Measurements from ENCODE around the gene FZR1. TPM values are rescaled to one million over a fixed set of nuclear protein-coding genes. Genes with fewer than 3 reads are reported as not detected.

The FZR1 gene
- total RNA-seq, 1 donor from 2014 or later, result 44.3 TPM

DNA sequence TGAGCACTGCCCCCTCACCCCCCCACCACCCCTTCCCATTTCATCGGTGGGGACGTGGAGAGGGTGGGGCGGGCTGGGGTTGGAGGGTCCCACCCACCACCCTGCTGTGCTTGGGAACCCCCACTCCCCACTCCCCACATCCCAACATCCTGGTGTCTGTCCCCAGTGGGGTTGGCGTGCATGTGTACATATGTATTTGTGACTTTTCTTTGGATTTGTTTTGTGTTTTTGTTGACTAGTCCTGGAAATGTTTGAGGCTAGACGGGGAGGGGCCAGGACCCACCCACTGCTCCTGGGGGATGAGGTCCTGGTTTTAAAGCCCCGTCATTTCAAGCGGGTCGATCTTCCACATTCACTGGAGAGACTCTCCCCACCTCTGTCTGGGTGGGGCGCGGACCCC, 29.9 kb downstream of the FZR1 start:
- intact Hi-C loops (cut with micrococcal nuclease), result no loop called here
- Mint-ChIP-seq H3K27ac (no peak overlapping the region), H3K9me3 (no peaks in the 10 kb centered on the region)

DNA sequence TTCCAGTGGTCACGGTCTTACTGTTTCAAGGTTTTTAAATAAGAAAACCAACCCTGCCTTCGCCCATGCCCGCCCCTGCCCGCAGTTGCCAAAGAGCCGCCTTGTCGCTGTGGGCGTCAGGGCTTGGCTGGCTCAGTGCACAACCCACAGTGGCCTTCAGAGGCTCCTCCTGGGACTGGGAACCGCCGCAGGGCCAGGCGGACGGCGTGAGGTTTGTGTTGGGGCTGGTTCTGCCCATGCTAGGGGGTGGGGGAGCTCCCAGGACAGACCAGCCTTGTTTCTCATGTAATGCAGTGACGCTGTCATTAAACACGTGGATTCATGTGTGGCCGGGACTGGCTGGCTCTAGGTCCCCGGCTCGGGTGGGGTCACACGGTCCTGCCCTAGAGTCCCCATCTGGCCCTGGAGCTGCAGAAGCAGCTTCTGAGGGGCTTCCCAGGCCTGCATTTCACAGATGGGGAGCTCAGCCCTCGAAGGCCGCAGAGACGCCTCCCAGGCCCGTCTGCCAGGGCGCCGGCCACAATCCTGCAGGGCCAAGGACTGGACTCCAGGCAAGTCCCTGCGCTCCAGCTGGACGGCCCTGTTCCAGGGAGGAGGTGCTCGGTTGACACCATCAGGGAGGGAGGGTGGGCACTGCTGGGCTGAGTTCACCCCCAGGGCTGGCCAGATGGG, 30.5 kb downstream of the FZR1 start:
- Mint-ChIP-seq H3K9me3 (no peaks in the 10 kb centered on the region), H3K4me3 (ENCODE audit: low read depth) (no peak overlapping the region), H3K4me1 (ENCODE audit: low read depth) (no peaks in the 10 kb centered on the region), H3K36me3 (ENCODE audit: low read depth) (peaks cover 50% of the 10 kb centered on the region), H3K27ac (no peak overlapping the region), H3K27me3 (ENCODE audit: low read depth) (no peaks in the 10 kb centered on the region)
- DNase-seq (ENCODE audit: low spot score), result no peak
- intact Hi-C loops (cut with micrococcal nuclease), result no loop called here

More for the DNA sequence above, 29.9 kb downstream of the FZR1 start:
- no peak overlapping the region for H3K4me3 Mint-ChIP-seq (ENCODE audit: low read depth)
- H3K4me1 Mint-ChIP-seq (ENCODE audit: low read depth), result no peaks in the 10 kb centered on the region
- H3K27me3 Mint-ChIP-seq (ENCODE audit: low read depth), result no peaks in the 10 kb centered on the region
- DNase-seq (ENCODE audit: low spot score), result no peak
- H3K36me3 Mint-ChIP-seq (ENCODE audit: low read depth), result peaks cover 56% of the 10 kb centered on the region

DNA sequence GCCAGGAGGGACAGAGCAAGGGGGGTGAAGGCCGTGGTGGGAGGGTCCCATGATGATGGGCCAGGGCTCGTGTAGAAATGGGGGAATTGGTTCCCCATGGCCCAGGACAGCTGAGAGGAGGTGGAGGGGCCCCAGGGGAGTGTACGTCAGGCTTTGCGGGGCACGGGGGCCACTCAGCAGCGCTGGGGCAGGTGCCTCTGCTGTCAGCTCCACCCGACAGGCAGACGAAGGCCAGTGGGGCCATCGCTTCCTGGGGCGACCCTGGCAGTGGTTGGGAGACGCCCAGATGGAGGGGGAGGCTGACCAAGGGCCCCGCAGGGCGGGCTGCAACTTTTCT, 31.0 kb downstream of the FZR1 start:
- intact Hi-C loops (cut with micrococcal nuclease), result no loop called here
- no peaks in the 10 kb centered on the region for H3K27me3 Mint-ChIP-seq (ENCODE audit: low read depth)
- peaks cover 50% of the 10 kb centered on the region for H3K36me3 Mint-ChIP-seq (ENCODE audit: low read depth)
- no peaks in the 10 kb centered on the region for H3K9me3 Mint-ChIP-seq
- H3K27ac Mint-ChIP-seq, result no peak overlapping the region
- H3K4me3 Mint-ChIP-seq (ENCODE audit: low read depth), result no peak overlapping the region
- H3K4me1 Mint-ChIP-seq (ENCODE audit: low read depth), result no peaks in the 10 kb centered on the region
- DNase-seq (ENCODE audit: low spot score), result no peak

GRCh38 chr19:3537438-3538240, 31.5 kb downstream of the FZR1 start:
- no peaks in the 10 kb centered on the region for H3K27me3 Mint-ChIP-seq (ENCODE audit: low read depth)
- H3K36me3 Mint-ChIP-seq (ENCODE audit: low read depth), result peaks cover 46% of the 10 kb centered on the region
- H3K27ac Mint-ChIP-seq, result no peak overlapping the region
- intact Hi-C loops (cut with micrococcal nuclease), result no loop called here
- DNase-seq (ENCODE audit: low spot score), result no peak
- no peaks in the 10 kb centered on the region for H3K4me1 Mint-ChIP-seq (ENCODE audit: low read depth)
- no peak overlapping the region for H3K4me3 Mint-ChIP-seq (ENCODE audit: low read depth)
- no peaks in the 10 kb centered on the region for H3K9me3 Mint-ChIP-seq

GRCh38 chr19:3538258-3538929, 32.3 kb downstream of the FZR1 start:
- H3K27me3 Mint-ChIP-seq (ENCODE audit: low read depth), result no peaks in the 10 kb centered on the region
- H3K27ac Mint-ChIP-seq, result no peak overlapping the region
- H3K4me3 Mint-ChIP-seq (ENCODE audit: low read depth), result no peak overlapping the region
- no peak for DNase-seq (ENCODE audit: low spot score)
- peaks cover 42% of the 10 kb centered on the region for H3K36me3 Mint-ChIP-seq (ENCODE audit: low read depth)
- H3K4me1 Mint-ChIP-seq (ENCODE audit: low read depth), result no peaks in the 10 kb centered on the region
- no peaks in the 10 kb centered on the region for H3K9me3 Mint-ChIP-seq
- intact Hi-C loops (cut with micrococcal nuclease), result no loop called here

DNA sequence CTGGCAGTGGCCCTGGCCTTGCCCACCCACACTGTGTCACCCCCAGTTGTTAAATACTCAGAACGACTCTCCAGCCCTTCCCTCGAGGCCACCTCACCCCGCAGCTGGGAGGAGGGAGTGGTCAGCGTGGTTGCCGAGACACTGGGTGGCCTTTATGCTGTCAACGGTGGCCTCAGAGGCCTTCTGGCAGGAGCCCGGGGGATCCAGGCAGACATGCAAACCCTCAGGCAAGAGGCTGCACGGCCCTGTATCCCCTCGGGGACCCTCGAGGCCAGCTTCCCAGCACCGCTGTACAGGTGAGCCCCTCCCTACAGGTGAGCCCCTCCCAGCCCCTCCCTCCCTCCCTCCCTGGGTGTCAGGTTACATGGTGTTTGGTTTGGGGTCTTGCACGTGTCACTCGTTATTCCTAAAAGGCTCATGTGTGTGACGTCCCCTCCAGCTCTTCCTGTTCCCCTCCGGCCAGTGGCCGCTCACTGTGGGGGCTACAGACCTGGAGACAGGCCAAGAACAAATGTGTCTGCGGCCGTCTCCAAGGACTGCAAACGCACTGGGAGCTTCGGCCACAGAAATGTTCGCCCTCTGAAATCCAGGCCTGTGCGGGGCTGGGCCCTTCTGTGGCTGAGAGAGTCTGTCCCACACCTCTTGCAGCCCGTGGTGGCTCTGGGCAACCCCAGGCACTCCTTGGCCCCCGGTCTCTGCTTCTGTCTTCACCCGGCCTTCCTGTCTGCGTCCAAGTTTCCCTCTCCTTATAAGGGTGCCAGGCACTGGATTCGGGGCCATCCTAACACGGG, 33.0 kb downstream of the FZR1 start, which contains the start of gene TEKTIP1:
TEKTIP1 (plus strand) TSS at position 210 of the 791 bp plus-strand sequence; CDS start at position 214, 4 bp downstream.
- intact Hi-C loops (cut with micrococcal nuclease), result no loop called here
- DNase-seq (ENCODE audit: low spot score), result no peak
- H3K4me3 Mint-ChIP-seq (ENCODE audit: low read depth), result no peak within 1 kb of the TSS
- no peaks in the 10 kb centered on the region for H3K27me3 Mint-ChIP-seq (ENCODE audit: low read depth)
- no peak within 1 kb of the TSS for H3K27ac Mint-ChIP-seq
- H3K4me1 Mint-ChIP-seq (ENCODE audit: low read depth), result no peaks in the 10 kb centered on the region
- peaks cover 38% of the 10 kb centered on the region for H3K36me3 Mint-ChIP-seq (ENCODE audit: low read depth)
- no peaks in the 10 kb centered on the region for H3K9me3 Mint-ChIP-seq

DNA sequence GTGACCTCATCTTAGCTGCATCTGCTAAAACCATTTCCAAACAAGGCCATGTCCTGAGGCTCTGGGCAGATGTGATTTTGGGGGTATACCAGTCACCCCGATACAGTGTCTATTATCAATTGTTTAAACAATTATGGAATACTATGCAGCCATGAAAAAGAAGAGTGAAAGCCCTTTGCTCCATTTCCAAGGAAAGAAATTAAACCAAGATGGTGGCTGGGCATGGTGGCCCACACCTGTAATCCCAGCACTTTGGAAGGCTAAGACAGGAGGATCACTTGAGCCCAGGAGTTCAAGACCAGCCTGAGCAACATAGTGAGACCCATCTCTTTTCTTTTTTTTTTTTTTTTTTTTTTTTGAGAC, 33.6 kb downstream of the FZR1 start:
- Mint-ChIP-seq H3K27me3 (ENCODE audit: low read depth) (no peaks in the 10 kb centered on the region), H3K36me3 (ENCODE audit: low read depth) (peaks cover 32% of the 10 kb centered on the region), H3K27ac (no peak overlapping the region), H3K9me3 (no peaks in the 10 kb centered on the region), H3K4me1 (ENCODE audit: low read depth) (no peaks in the 10 kb centered on the region), H3K4me3 (ENCODE audit: low read depth) (no peak overlapping the region)
- intact Hi-C loops (cut with micrococcal nuclease), result no loop called here
- DNase-seq (ENCODE audit: low spot score), result no peak

DNA sequence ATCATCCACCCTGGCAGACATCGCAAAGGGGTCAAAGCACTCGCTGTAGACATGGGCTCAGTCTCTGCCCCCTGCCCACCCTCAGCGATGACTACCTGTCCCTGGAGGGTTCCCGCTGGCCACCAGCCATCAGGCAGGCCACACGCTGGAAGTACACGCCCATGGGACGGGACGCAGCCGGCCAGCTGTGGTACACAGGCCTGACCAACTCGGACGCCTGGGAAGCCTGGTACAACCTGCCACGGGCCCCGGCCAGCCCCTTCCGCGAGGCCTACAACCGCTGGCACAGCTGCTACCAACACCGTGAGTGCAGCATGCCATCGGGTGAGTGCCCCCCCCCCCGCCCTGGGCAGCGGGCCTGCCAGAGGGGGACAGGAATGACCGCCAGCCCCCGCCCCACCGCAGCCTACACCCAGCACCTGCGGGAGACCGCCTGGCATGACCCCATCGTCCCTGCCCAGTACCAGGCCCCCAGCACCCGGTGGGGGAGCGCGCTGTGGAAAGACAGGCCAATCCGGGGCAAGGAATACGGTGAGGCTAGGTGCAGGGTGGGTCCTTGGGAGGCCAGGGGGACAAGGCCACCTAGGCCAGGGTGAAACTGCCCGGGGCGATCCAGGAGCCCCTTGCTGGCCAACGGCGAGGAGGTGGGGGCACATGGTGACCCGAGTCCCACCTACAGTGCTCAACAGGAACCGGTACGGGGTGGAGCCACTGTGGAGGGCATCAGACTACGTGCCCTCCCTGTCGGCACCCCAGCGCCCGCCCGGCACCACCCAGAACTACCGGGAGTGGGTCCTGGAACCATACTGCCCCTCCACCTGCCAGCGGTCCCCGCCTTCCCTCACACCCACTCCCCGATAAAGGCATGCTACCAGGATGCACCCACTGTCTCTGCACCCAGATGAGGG, 37.3 kb downstream of the FZR1 start:
- Mint-ChIP-seq H3K4me1 (ENCODE audit: low read depth) (peaks cover 2% of the 10 kb centered on the region), H3K27ac (no peak overlapping the region), H3K9me3 (no peaks in the 10 kb centered on the region), H3K4me3 (ENCODE audit: low read depth) (no peak overlapping the region), H3K36me3 (ENCODE audit: low read depth) (peaks cover 29% of the 10 kb centered on the region), H3K27me3 (ENCODE audit: low read depth) (no peaks in the 10 kb centered on the region)
- no peak for DNase-seq (ENCODE audit: low spot score)
- intact Hi-C loops (cut with micrococcal nuclease), result loop anchor here (2.0 kb wide), 2 partner anchors 75 to 163 kb away; no protein-coding TSS in a partner anchor

- no peaks in the 10 kb centered on the region for H3K9me3 Mint-ChIP-seq
- no peak overlapping the region for H3K4me3 Mint-ChIP-seq (ENCODE audit: low read depth)
- no peaks in the 10 kb centered on the region for H3K27me3 Mint-ChIP-seq (ENCODE audit: low read depth)
- peaks cover 27% of the 10 kb centered on the region for H3K36me3 Mint-ChIP-seq (ENCODE audit: low read depth)
- DNase-seq (ENCODE audit: low spot score), result no peak
- intact Hi-C loops (cut with micrococcal nuclease), result loop anchor here (2.0 kb wide), 2 partner anchors 75 to 163 kb away; no protein-coding TSS in a partner anchor
- H3K27ac Mint-ChIP-seq, result no peak overlapping the region
- peaks cover 2% of the 10 kb centered on the region for H3K4me1 Mint-ChIP-seq (ENCODE audit: low read depth)
Observed at GRCh38 chr19:3544058-3544376, 37.9 kb downstream of the FZR1 start.

DNA sequence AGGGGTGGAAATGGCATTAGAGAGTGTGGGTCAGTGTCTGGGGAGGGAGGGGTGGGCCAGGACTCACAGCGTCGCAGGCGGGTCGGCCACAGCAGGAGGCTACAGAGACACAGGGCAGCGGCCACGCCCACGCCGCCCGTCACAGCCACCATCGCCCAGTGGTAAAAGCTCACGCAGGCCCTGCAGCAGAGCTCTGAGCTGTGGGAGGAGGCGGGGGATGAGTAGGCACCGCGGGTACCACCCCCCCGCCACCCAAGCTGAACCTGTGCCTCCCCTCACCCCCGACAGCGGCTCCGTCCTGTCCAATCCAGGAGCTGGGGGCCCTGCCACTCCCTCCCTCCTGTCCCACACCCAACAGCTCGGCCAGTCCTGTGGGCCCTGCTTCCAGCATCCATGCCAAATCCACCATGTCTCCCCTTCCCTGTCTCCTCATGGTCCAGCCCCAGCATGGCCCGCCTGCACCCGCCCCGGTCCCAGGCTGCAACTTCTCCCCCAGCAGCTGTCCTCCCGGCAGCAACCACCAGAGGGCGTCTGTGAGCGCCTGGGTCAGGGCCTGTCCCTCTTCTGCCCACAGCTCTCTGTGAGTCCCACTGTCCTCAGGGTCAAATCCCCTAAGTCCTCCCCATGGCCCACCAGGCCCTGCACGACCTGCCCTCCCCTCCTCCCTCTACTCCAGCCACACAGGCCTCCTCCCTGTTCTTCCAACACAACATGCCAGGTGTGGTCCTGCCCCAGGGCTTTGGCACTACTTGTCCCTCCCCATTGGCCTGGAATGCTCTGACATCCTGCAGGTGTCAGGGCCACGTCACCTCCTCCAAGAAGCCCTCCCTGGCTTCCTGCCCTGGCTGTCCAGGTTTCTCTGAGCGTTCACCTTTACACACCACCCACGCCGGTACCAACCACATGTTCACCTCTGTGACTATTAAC, 38.9 kb downstream of the FZR1 start:
- peak; percentile 66 for DNase-seq (ENCODE audit: low spot score)
- Mint-ChIP-seq H3K4me3 (ENCODE audit: low read depth) (no peak overlapping the region), H3K27ac (peak overlapping the region; percentile 26), H3K4me1 (ENCODE audit: low read depth) (peaks cover 2% of the 10 kb centered on the region), H3K9me3 (no peaks in the 10 kb centered on the region), H3K36me3 (ENCODE audit: low read depth) (peaks cover 18% of the 10 kb centered on the region), H3K27me3 (ENCODE audit: low read depth) (no peaks in the 10 kb centered on the region)
- intact Hi-C loops (cut with micrococcal nuclease), result loop anchor here (2.0 kb wide), 2 partner anchors 74 to 162 kb away; no protein-coding TSS in a partner anchor

DNA sequence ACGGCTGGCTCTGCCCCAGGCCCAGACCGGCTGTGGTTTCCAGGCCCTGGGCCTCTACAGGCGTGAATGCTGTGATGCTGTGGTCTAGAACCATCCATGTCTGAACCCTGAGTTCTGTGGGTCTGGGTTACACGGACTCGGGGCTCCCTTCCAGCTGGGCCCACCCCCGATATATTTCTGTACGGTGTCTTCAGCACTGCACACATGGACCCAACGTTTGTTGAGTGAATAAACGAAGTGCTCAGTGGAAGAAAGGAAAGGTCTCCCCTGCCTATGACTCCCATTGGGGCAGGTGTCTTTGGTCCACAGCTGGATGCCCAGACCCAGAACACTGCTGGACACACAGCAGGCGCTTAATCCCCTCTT, 39.5 kb downstream of the FZR1 start:
- Mint-ChIP-seq H3K4me3 (ENCODE audit: low read depth) (no peak overlapping the region), H3K9me3 (no peaks in the 10 kb centered on the region), H3K27me3 (ENCODE audit: low read depth) (no peaks in the 10 kb centered on the region), H3K27ac (no peak overlapping the region), H3K4me1 (ENCODE audit: low read depth) (peaks cover 2% of the 10 kb centered on the region), H3K36me3 (ENCODE audit: low read depth) (peaks cover 16% of the 10 kb centered on the region)
- DNase-seq (ENCODE audit: low spot score), result no peak
- intact Hi-C loops (cut with micrococcal nuclease), result loop anchor here (2.0 kb wide), 2 partner anchors 73 to 161 kb away; no protein-coding TSS in a partner anchor
